ENCODE measurements around the gene EPS8L1.
"Not testable (repeated sequence)": the region's sequence is repeated elsewhere in the genome, so short reads cannot be mapped to it uniquely, and the experiment has no call there.

EPS8L1 gene

DNA sequence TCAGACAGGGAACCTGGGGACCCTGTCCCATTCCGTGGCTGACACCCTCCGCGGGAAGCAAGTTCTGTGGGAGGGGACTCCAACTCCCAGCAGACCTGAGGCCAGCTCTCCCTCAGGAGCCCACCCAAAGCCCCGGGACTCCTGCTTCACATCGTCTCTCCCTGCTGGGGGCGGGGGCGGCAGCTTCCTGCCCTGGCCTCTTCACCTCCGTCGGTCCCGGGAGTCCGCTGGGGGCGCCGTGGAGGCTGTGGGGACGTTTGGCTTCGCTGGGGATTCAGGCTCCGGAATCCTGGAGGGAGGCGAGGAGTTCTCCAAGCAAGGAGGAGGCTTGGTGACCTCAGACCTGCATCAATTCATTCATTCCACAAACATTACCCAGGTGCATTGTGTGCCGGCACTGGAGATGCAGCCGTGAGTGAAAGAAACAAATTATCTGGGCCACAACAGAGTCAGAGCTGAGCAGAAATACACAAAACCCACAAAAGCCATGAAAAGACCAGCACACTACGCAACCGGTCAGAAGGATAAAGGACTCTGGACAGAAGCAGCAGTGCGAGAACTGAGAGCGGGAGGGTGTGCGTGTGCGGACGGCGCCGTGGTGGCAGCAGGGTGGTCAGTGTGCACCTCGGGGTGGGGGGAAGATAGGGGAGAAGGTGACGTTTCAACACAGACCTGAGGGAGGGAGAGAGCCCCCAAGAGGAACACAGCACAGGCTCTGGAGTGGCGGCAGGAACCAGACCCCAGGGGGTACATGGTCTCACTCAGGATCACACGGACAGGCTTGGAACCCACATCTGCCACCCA is 19.0 kb downstream of the EPS8L1 start:
- DNase-seq (ENCODE audit: low read depth) = no peak

DNA sequence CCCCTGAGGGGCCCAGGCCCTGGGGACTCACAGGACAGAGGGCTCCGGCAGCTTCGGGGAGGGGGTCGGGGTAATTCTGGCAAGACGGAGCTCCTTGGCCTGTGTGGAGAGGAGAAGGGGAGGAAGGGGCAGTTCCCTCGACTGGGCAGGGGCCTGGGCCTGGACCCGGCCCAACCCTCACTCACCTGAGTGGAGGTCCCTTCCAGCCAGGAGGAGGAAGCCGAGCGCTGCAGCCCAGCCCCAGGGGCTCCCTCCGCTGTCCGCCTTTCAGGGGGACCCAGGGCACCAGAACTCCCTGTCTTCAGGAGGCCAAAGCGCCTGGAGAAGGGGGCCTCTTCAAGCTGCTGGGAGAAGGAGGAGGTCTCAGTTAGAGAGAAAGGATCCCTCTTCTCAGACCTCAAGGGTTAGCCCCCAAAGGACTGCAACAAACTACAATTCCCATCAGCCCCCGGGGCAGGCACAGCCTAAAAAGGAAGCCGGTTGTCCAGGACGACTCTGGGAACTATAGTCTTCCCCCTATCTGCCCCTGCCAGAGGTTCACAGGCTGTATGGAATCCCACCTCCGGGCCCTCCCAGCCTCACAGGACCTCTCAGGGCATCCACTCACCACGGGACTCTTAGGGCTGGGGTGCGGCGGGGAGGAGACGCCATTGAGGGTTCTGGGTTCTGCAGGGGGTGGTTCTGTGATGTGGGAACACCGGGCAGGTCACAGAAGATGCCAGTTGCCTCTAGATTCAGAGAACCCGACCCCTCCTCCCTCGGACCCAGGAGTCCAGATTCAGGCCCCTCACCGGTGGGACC is 19.8 kb downstream of the EPS8L1 start:
- DNase-seq (ENCODE audit: low read depth) = no peak

DNA sequence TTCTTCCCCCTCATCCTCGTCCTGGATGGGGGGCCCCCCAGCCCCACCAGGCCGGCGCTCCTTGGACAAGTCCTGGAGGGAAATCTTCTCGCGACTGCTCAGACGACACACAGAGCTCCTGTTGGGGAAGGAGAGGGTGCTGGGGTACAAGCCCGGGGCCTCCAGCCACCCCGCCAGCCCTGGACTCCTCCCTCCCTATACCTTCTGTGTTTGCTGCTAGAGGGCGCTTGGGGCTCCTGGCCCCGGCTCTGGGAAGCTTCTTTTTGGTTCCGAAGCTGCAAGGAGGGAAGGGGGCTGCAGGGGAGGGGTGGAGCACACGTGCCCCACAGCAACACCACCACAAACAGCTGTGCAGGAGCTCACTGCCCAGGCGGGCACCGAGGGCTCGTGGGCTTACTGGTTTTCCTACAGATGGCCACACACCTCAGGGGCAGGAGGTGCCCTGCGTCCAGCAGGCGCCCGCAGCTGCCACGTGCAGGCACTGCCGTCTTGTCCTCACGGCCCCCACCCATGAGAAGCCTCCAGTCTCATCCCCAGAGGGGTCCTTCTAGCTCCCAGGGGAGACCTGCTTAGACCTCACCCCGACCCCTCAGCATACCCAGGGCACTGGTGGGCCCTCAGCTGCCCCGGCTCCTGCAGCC is 20.5 kb downstream of the EPS8L1 start:
- DNase-seq (ENCODE audit: low read depth) = no peak

DNA sequence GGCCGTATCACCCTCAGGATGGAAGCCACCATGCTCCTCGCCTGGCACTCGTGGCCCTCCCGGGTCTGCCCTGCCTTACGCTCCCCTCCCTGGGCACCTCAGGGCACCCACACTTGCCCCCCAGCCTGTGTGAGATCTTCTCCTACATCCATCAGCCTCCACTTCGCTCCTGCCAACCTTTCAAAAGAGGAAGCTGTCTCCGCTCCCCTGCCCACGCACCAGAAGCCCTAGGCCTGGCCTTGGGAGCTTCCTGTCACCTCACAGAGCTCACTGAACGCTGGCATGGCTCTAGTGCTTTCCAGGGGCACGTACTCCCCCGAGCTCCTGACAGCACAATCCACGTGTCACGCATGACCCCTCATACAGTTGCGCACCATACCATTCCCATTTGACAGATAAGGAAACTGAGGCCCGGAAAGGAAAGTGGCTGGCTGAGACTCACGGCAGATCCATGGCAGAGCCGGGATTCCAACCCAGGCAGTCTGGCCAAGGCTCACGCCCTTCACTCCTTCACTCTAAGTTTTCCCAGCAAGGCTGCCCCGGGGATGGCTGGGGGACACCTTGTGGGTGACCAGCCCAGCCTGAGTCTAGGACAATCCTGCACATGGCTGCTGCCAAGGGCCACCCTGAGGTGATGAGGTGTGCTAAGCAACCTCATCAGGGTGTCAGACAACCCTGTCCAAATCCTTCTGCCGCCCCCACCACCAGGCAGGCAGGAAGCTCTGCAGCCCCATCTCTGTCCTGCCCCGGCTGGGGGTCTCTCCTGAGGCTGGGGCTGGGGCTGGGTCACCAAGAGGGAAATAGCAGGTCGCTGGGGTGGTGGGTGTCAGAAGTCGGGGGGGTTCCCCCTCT is 22.4 kb downstream of the EPS8L1 start:
- no peak for DNase-seq (ENCODE audit: low read depth)

DNA sequence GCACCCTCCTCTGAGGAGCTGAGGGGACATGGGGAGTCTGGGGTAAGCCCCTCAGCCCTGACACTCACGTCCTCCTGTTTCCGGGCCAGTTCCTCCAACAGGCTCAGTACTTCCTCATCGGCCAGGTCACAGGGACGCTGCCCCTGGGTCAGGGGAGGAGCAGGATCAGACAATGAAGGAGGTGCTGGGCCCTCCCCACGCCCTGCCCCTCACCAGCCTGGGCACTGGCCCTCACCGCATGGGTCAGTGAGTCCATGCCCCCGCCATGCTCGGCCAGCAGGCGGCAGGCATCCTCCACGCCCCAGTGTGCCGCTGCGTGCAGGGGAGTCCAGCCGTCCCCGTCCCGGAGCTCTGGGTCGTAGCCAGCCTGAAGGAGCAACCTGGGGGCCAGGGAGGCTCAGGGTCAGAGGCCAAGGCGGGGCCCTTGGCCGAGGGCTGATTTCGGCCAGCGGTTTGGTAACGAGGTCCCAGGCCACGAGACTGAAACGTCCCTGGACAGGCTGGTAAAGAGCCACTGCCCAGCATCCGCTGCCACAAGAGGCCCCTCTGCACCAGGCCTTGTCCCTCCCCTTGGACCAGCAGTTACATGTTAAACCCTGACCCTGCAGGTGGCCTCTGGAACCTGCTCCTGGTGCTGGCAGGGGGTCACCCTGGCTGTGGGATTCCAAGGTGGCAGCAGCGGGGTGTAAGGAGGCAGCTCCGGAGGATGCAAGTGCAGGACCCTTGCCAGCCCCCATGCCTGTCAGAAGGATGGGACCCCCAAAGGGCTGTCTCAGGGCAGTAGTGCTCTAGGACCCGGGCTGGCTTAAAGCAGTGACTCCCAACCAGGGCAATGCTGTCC is 23.3 kb downstream of the EPS8L1 start:
- no peak for DNase-seq (ENCODE audit: low read depth)

DNA sequence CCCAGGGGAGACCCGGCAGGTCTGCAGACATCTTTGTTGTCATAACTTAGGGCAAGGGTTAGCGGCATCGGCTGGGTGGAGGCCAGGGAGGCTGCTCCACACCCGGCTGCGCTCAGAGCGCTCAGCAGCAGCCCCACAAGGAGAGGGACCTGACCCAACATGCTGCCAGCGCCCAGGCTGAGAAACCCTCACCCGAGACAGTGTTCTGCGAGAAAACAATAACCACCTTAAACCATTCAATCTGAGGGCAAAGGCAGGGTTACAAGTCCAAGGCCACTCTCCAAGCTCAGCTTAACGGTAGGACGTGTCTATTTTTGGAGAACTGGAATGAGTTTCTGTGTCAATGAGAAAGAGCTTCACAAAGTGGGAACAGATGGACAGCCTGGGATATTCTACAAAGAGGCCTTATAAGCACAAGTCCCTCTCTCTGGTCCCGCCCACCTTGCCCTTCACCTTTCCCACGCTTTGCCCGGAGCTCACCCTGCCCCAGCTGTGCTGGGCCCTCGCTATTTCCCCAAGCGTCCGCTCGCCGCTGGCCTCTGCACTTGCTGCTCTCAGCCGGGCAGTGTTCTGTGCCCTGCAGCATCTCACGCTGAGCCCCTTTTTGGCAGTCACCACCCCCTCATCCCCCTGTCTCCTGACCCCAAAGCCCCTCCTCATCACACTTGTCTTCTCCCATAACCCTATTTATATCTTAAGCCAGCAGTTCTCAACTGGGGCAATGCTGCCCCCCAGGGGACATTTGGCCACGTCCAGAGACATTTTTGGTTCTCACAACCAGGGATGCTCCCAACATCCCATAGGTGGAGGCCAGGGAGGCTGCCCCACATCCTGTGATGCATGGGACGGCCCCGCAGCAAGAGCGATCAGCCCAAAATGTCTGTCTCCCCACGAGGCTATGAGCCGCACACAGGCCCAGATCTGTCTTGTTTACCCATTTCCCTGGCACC is 24.2 kb downstream of the EPS8L1 start:
- no peak for DNase-seq (ENCODE audit: low read depth)

DNA sequence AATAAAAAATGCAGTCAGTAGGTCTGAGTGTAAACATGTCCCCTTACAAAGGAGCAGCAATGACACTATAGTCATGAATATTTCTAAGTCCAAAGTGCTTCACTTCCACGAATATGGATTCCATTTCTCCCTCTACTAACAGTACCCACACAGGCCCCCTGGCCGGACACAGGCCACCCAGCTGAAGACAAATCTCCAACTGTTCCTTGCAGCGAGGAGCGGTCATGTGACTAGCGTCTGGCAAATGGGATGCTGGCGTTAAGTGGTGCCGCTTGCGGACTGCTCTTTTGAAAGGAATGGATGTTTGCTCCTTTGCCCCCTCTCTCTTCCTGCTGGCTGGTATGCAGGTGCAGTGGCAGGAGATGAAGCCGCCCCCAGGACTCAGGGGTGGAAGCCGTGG is 25.6 kb downstream of the EPS8L1 start:
- DNase-seq (ENCODE audit: low read depth) = no peak

DNA sequence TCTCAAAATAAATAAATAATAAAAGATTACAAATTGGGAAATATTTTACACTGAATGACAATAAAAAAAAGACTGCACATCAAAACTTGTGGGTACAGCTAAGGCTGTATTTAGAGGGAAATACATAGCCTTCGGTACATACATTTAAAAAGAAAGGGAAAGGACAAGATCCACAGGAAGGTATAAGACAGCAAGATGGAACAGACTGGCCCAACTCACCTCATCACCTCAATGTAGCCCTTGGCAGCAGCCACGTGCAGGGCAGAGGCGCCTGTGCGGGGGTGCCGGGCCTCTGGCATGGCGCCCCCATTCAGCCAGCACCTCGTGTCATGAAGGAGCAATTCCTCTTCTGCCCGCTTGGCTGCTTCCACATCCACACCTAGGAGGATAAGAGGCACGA is 27.5 kb downstream of the EPS8L1 start:
- DNase-seq (ENCODE audit: low read depth) = no peak

DNA sequence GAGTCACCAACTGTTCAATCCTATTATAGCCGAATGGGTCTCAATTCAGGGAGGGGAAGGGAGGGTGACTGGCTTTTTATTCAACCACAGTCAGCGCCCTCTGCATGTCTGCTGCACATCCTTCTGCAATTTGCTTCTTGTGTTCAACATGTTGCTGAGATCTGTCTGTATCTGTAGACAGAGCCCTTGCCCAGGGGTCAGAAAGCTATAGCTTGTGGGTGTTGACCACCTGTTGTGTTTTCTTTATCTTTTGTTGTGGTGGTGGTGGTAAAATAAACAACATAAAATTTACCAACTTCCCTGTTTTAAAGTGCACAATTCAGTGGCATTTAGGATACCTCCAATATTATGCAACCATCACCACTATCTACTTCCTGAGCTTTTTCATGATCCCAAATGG is 29.6 kb downstream of the EPS8L1 start:
- no peak for DNase-seq (ENCODE audit: low read depth)

DNA sequence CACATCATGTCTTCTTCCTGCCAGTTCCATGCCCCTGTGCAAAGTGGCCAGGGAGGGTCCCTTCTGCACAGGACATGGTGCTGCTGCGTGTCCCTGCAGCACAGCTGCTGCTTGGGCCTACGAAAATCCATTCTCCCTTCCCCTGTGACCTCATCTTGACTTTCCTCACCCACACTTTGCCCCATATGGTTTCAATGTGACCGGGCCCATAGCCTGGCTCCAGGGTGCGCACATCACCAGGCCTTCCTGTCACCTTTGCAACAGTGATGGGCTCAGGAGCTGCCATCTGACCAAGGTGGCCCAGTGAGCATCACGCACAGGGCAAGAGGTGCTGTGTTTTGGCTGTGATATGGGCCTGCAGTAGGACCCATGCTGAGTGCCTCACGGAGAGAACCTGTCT is 30.9 kb downstream of the EPS8L1 start:
- no peak for DNase-seq (ENCODE audit: low read depth)

DNA sequence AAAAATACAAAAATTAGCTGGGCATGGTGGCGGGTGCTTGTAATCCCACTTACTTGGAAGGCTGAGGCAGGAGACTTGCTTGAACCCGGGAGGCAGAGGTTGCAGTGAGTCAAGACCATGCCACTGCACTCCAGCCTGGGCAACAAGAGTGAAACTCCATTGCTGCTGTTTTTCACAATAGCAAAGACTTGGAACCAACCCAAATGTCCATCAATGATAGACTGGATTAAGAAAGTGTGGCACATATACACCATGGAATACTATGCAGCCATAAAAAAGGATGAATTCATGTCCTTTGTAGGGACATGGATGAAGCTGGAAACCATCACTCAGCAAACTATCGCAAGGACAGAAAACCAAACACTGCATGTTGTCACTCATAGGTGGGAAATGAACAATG is 31.6 kb downstream of the EPS8L1 start:
- not testable (repeated sequence) for DNase-seq (ENCODE audit: low read depth)

DNA sequence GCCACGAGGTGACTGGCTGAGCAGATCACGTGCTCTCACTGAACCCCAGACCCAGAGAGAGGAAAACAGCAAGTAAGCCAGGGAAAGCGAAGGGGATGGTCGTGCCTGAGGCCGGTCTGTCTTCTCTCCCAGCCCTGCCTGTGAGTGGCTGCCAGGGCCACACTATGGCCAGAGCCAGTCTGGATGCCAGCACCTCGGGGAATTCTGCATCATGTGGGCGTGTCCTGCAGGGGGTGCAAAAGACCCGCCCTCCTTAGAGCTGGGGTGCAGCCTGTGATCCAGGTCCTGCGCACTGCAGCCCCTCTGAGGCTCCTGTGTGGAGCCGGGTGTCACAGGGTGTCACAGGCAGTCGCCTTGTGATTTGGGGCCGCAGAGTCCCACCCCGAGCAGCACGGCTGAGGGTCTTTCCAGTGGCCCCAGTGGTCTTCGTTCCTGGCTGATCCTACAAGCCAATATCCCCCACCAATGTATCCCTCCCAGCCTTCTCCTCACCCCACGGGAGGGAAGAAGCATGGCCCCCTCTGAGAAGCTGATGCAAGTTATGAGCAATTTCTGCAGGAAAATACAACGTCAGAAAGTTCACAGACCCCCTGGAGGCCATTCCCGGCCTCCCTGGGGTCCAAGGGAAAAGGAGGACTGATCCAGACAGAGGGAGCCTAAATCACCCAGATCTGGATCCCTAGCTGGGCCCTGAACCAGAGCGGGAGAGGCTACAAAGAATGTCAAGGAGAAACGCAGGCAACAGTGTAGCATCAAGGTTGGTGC is 34.0 kb downstream of the EPS8L1 start:
- DNase-seq (ENCODE audit: low read depth) = no peak

DNA sequence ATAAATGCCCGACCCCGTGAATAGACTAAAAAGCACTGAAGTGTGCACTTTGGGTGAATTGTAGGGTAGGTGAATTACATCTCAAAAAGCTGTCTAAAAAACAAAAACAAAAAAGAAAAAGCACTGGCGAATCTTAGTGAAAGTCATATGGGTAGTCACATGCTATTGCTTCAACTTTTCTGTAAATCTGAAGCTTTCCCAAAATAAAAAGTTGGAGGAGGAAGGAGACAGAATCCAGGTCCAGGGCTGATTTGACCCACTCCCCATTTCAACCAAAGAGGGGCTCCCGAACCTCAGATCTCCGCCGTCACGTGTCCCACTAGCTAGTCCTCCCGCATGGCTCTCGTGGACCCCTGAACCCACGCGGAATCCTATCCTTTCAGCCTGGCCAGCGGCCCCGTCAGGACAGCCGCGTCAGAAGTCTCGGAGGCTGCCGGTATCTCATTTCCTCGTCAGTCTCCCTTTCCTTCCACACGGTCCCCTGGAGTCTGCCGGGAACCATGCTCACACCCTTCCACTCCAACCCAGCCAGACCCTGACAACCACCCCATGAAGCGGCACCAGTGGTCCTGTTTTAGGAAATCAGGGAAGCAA is 35.7 kb downstream of the EPS8L1 start:
- DNase-seq (ENCODE audit: low read depth) = no peak

DNA sequence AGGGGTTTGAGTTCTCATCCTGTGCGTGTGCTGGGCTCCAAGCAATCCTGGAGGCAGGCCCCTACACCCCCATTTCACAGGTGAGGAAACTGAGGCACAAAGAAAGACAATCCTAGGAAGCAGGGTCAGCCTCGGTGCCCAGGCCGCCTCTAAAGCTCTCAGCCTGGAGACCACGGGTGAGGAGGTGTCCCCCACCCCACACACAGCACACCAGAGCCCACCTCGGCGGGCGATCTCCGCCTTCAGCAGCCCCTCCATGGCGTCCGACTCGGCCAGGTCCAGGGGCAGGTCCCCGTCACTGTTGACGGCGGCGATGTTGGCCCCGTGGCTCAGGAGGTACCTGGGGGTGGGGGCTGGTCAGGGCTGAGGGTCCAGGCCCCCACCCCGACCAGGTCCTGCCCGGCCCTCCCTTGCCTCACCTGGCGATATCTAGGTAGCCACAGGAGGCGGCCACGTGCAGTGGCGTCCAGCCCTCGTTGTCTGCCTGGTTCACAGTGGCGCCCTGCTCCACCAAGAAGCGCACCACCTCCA is 36.6 kb downstream of the EPS8L1 start:
- DNase-seq (ENCODE audit: low read depth) = no peak

DNA sequence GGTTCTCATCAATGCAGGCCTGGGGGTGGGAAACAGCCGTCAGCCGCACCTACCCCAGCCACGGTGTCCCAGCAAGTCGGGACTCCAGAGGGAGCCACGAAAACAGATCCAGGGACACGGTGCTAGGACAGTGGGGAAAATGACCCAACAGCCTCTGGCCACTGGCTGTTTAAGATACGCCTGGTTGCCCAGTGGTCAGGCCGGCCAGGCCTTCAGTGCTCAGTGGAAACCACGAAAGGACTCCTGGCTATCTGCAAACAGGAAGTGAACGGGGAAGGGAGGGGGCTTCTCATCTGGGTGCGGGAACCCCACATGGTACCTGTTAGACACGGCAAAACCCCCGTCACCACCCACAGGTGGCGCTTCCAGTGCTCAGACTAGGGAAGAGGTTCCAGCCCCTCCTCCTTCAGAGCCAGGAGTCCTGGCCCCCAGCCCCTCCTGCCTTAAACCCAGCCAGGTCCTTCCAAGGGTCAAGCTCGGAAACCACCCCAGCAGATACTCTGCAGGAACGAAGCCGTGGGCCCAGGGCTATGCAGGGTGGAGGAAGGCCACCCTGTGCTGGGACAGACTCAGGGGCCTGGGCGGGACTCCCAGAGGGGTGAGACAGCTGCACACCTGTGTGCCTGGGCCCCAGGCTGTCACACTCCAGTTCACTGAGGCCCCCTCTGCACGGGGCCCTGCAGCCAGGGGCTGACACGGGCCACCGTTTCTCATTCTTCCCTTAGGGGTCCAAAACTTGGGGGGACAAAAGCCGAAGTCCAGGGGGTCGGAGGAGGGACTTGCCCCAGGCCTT is 37.3 kb downstream of the EPS8L1 start:
- no peak for DNase-seq (ENCODE audit: low read depth)

DNA sequence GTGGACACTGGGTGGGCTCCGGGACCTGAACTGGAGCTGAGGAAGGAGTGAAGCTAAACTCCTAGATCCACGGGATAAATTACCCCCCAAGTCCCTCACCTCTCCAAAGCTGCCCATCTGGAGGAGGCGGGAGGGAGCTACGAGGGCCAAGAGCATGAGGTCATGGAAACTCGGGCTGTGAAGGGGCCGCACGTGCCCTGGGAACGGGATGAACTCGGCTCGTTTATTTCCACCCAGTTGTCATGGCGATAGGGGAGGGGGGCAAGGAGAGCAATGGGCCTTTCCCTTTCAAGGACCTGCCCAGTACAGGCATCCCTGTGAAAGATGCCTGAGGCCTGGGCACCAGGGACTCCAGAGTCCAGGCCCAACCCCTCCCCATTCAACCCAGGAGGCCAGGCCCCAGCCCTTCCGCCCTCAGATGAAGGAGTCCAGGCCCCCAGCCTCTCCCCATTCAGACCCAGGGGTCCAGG is 37.9 kb downstream of the EPS8L1 start:
- no peak for DNase-seq (ENCODE audit: low read depth)

DNA sequence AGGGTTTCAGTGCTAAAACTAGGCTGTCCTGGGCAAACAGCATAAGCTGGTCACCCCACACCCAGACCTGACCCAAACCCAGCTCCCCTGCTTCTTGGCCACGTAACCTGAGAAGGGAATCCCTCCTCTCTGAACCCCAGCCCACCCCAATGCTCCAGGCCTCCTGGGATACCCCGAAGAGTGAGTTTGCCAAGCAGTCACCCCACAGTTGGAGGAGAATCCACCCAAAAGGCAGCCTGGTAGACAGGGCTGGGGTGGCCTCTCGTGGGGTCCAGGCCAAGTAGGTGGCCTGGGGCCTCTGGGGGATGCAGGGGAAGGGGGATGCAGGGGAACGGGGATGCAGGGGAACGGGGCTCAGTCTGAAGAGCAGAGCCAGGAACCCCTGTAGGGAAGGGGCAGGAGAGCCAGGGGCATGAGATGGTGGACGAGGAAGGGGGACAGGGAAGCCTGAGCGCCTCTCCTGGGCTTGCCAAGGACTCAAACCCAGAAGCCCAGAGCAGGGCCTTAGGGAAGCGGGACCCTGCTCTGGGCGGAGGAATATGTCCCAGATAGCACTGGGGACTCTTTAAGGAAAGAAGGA is 39.0 kb downstream of the EPS8L1 start:
- no peak for DNase-seq (ENCODE audit: low read depth)
